Liver (tissue), 9 donors: ENCODE data around the gene MEG3. TPM values are rescaled to one million over a fixed set of nuclear protein-coding genes. Genes with fewer than 3 reads are reported as not detected.

Experiments used
- DNase-seq: peaks from one replicate; pipeline ENCODE4 v3.0.0-alpha.2; 2017; ENCODE audit warnings: low spot score
- H3K27ac ChIP-seq, 2 donors: one replicate each; pipeline ENCODE4 v1.7.0; 2013; ENCODE audit warnings: inconsistent platforms in 2 of 2, low read length in 2 of 2, control low read depth in 1 of 2, low read depth in 1 of 2, mild to moderate bottlenecking in 1 of 2
- H3K27me3 ChIP-seq, 4 donors: one replicate each; pipeline versions ENCODE4 v1.6.1 to v1.7.0; 2013; ENCODE audit warnings: low read length in 3 of 4, inconsistent platforms in 1 of 4, mild to moderate bottlenecking in 1 of 4, moderate library complexity in 1 of 4; ENCODE audit not compliant: control insufficient read depth in 4 of 4, insufficient read depth in 4 of 4
- H3K36me3 ChIP-seq, 4 donors: one replicate each; pipeline versions ENCODE4 v1.6.1 to v1.7.0; 2013; ENCODE audit warnings: low read length in 3 of 4, mild to moderate bottlenecking in 3 of 4, low read depth in 1 of 4, moderate library complexity in 1 of 4; ENCODE audit not compliant: control insufficient read depth in 4 of 4, insufficient read depth in 3 of 4
- H3K4me1 ChIP-seq, 4 donors: one replicate each; pipeline versions ENCODE4 v1.6.1 to v1.7.0; 2013; ENCODE audit warnings: low read length in 3 of 4, mild to moderate bottlenecking in 3 of 4, moderate library complexity in 1 of 4; ENCODE audit not compliant: control insufficient read depth in 4 of 4, insufficient read depth in 4 of 4
- H3K4me3 ChIP-seq, 3 donors: one replicate each; pipeline versions ENCODE4 v1.6.1 to v1.7.0; 2013; ENCODE audit warnings: low read length in 3 of 3, control low read depth in 1 of 3, low read depth in 1 of 3, mild to moderate bottlenecking in 1 of 3
- H3K9ac ChIP-seq, 2 donors: one replicate each; pipeline ENCODE4 v1.7.0; 2013; ENCODE audit warnings: low read length in 2 of 2, mild to moderate bottlenecking in 2 of 2, moderate library complexity in 2 of 2, control low read depth in 1 of 2, low read depth in 1 of 2
- H3K9me3 ChIP-seq, 4 donors: one replicate each; pipeline versions ENCODE4 v1.6.1 to v1.7.0; 2013; ENCODE audit warnings: low read length in 3 of 4; ENCODE audit not compliant: control insufficient read depth in 4 of 4
- EGR1 ChIP-seq, 2 donors: IDR thresholded peaks; 2 replicates each; pipeline ENCODE4 v1.6.1; 2016 to 2018; ENCODE audit warnings: antibody characterized with exemption in 2 of 2, low read depth in 2 of 2
- FOXA1 ChIP-seq: IDR thresholded peaks from 2 replicates; pipeline ENCODE4 v1.6.1; 2016; ENCODE audit warnings: antibody characterized with exemption
- FOXA2 ChIP-seq: IDR thresholded peaks from 2 replicates; pipeline ENCODE4 v1.6.1; 2016; ENCODE audit warnings: antibody characterized with exemption
- GABPA ChIP-seq, 2 donors: IDR thresholded peaks in 1 of 2; conservative IDR thresholded peaks in 1 of 2; 2 replicates each; pipeline ENCODE4 v1.6.1; 2016; ENCODE audit warnings: antibody characterized with exemption in 2 of 2, mild to moderate bottlenecking in 1 of 2, moderate library complexity in 1 of 2
- HNF4A ChIP-seq, 2 donors: conservative IDR thresholded peaks; 2 replicates each; pipeline ENCODE4 v1.6.1; 2016; ENCODE audit warnings: antibody characterized with exemption in 2 of 2, mild to moderate bottlenecking in 2 of 2
- HNF4G ChIP-seq: IDR thresholded peaks from 2 replicates; pipeline ENCODE4 v1.6.1; 2016; ENCODE audit warnings: antibody characterized with exemption
- JUND ChIP-seq, 2 donors: IDR thresholded peaks; 2 replicates each; pipeline ENCODE4 v1.6.1; 2016; ENCODE audit warnings: antibody characterized with exemption in 2 of 2
- NR2F2 ChIP-seq: IDR thresholded peaks from 2 replicates; pipeline ENCODE4 v1.6.1; 2016; ENCODE audit warnings: antibody characterized with exemption
- RXRA ChIP-seq, 2 donors: IDR thresholded peaks; 2 replicates each; pipeline ENCODE4 v1.6.1; 2017 to 2018; ENCODE audit warnings: antibody characterized with exemption in 2 of 2, mild to moderate bottlenecking in 1 of 2
- SP1 ChIP-seq: IDR thresholded peaks from 2 replicates; pipeline ENCODE4 v1.6.1; 2018; ENCODE audit warnings: antibody characterized with exemption, mild to moderate bottlenecking
- TAF1 ChIP-seq: conservative IDR thresholded peaks from 2 replicates; pipeline ENCODE4 v1.6.1; 2016; ENCODE audit warnings: antibody characterized with exemption, mild to moderate bottlenecking
- YY1 ChIP-seq: IDR thresholded peaks from 2 replicates; pipeline ENCODE4 v1.6.1; 2016; ENCODE audit warnings: antibody characterized with exemption, mild to moderate bottlenecking
- WGBS: extraction: QIAGEN DNeasy Blood & Tissue Kit; methylation state at CpG from one replicate; pipeline ENCODE4 v1.1.7; 2013; 5-methylcytosine and 5-hydroxymethylcytosine counted together
- polyA plus RNA-seq, 2 donors: library from polyadenylated mRNA; stranded (reverse) in 1 of 2; unstranded in 1 of 2; fragments of 200-250 nt in 1 of 2; fragments of >200 nt in 1 of 2; fragmentation: Nextera tagmentation in 1 of 2; extraction: Ambion mirVana in 1 of 2; gene quantifications; one replicate each; pipeline versions ENCODE4 v1.2.1 to v1.2.3, GENCODE V29; 2013 to 2015
- total RNA-seq, 2 donors: library from RNA; depleted of rRNA; stranded (reverse); fragments of >200 nt; gene quantifications; one replicate each; pipeline ENCODE4 v1.2.3, GENCODE V29; 2014
- TF ChIP-seq, protein P1 (sequence below): IDR thresholded peaks from 2 replicates; pipeline ENCODE4 v1.6.1; 2016; ENCODE audit warnings: antibody characterized with exemption
- TF ChIP-seq, protein P2 (sequence below): IDR thresholded peaks from 2 replicates; pipeline ENCODE4 v1.6.1; 2016; ENCODE audit warnings: antibody characterized with exemption
- TF ChIP-seq, protein P3 (sequence below): IDR thresholded peaks from 2 replicates; pipeline ENCODE4 v1.6.1; 2016; ENCODE audit warnings: antibody characterized with exemption
- TF ChIP-seq, protein P4 (sequence below): IDR thresholded peaks from 2 replicates; pipeline ENCODE4 v1.6.1; 2016; ENCODE audit warnings: antibody characterized with exemption, mild to moderate bottlenecking
- TF ChIP-seq, protein P5 (sequence below): fragments of 150-350 bp; IDR thresholded peaks from 2 replicates; pipeline ENCODE4 v1.5.1; 2017; ENCODE audit warnings: improper control_type of control experiment, low read depth, low read length; ENCODE audit not compliant: missing input control
- donor health status: healthy.
- donor health status: healthy.
- donor health status: healthy.
- donor health status: healthy.
- donor health status: healthy.

Gene MEG3
- total and polyA plus RNA-seq, 4 donors: 12.3 to 485 (median 23.1) TPM

DNA sequence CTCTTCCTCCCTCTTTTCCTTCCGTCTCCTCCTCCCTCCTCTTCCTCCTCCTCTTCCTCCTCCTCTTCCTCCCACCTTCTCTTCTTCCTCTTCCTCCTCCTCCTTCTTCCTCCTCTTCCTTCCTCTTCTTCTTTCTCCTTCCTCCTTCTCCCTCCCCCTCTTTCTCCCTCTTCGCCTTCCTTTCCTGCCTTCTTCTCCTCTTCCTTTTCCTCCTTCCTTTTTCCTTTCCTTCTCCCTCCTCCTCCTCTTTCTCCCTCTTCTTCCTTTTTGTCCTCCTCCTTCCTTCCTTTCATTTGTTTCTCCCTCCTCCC is 36.0 kb downstream of the MEG3 start:
- no peaks in the 10 kb centered on the region for H3K27me3 ChIP-seq
- H3K9me3 ChIP-seq: no peaks in the 10 kb centered on the region
- no peaks in the 10 kb centered on the region for H3K4me1 ChIP-seq
- no peak overlapping the region for H3K4me3 ChIP-seq
- no peak overlapping the region for H3K27ac ChIP-seq
- TF ChIP-seq TAF1: no peak
- TF ChIP-seq, protein P1, sequence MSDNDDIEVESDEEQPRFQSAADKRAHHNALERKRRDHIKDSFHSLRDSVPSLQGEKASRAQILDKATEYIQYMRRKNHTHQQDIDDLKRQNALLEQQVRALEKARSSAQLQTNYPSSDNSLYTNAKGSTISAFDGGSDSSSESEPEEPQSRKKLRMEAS: no peak
- TF ChIP-seq GABPA (IDR thresholded peaks at IDR 0.05 in 1 of 2, conservative IDR thresholded peaks at IDR 0.05 in 1 of 2): no peak
- no peak for TF ChIP-seq YY1
- no peak for TF ChIP-seq FOXA1
- H3K36me3 ChIP-seq: no peaks in the 10 kb centered on the region
- DNase-seq: no peak
- H3K9ac ChIP-seq: no peak overlapping the region
- WGBS: 84% methylated on average over 2 of the region's 2 CpGs

DNA sequence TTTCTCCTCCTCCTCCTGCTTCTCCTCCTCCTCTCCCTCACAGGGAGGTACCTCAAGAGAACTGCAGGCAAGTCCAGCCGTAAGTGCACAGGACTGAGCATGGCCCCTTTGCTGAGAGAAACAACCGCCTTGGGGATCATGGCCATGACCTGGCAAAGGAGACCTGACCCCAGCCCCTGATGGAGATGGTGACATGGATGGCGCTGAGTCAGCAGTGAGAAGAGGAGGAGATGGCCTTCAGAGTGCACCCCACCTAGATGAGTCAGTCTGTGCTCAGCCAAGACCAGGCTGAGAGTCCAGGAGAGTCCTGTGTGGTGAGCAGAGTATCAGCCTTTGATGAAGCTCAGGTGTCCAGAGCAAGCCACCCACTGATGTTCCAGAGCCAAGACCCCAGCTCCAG is 36.4 kb downstream of the MEG3 start:
- 60% methylated on average over 3 of the region's 3 CpGs for WGBS
- TF ChIP-seq, protein P2, sequence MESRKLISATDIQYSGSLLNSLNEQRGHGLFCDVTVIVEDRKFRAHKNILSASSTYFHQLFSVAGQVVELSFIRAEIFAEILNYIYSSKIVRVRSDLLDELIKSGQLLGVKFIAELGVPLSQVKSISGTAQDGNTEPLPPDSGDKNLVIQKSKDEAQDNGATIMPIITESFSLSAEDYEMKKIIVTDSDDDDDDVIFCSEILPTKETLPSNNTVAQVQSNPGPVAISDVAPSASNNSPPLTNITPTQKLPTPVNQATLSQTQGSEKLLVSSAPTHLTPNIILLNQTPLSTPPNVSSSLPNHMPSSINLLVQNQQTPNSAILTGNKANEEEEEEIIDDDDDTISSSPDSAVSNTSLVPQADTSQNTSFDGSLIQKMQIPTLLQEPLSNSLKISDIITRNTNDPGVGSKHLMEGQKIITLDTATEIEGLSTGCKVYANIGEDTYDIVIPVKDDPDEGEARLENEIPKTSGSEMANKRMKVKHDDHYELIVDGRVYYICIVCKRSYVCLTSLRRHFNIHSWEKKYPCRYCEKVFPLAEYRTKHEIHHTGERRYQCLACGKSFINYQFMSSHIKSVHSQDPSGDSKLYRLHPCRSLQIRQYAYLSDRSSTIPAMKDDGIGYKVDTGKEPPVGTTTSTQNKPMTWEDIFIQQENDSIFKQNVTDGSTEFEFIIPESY: no peak
- TF ChIP-seq FOXA2 (no peak), EGR1 (IDR thresholded peaks at IDR 0.05; ENCODE audit: low read depth in 2 of 2) (no peak), JUND (IDR thresholded peaks at IDR 0.05) (no peak), SP1 (no peak), NR2F2 (no peak), RXRA (IDR thresholded peaks at IDR 0.05) (no peak), FOXA1 (no peak)
- TF ChIP-seq, protein P3, sequence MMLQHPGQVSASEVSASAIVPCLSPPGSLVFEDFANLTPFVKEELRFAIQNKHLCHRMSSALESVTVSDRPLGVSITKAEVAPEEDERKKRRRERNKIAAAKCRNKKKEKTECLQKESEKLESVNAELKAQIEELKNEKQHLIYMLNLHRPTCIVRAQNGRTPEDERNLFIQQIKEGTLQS: no peak
- H3K4me1 ChIP-seq: no peaks in the 10 kb centered on the region

DNA sequence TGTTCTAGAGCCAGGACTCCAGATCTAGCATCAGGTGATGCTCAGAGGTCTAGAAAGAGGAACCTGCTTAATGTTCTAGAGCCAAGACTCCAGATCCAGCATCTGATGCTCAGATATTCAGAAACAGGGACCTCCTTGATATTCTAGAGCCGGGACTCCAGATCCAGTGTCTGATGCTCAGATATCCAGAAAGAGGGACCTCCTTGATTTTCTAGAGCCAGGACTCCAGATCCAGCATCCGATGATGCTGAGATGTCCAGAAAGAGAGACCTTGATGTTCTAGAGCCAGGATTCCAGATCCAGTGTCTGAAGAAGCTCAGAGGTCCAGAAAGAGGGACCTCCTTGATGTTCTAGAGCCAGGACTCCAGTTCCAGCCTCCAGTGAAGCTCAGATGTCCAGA is 36.9 kb downstream of the MEG3 start:
- H3K36me3 ChIP-seq: no peaks in the 10 kb centered on the region
- DNase-seq: no peak
- H3K4me1 ChIP-seq: no peaks in the 10 kb centered on the region
- H3K27ac ChIP-seq: no peak overlapping the region
- H3K9me3 ChIP-seq: no peaks in the 10 kb centered on the region
- WGBS: 93% methylated on average over 2 of the region's 2 CpGs
- H3K27me3 ChIP-seq: no peaks in the 10 kb centered on the region
- no peak overlapping the region for H3K9ac ChIP-seq
- no peak overlapping the region for H3K4me3 ChIP-seq
- TF ChIP-seq HNF4G (no peak), EGR1 (IDR thresholded peaks at IDR 0.05; ENCODE audit: low read depth in 2 of 2) (no peak), YY1 (no peak), GABPA (IDR thresholded peaks at IDR 0.05 in 1 of 2, conservative IDR thresholded peaks at IDR 0.05 in 1 of 2) (no peak), FOXA2 (no peak), HNF4A (conservative IDR thresholded peaks at IDR 0.05) (no peak), FOXA1 (no peak), NR2F2 (no peak), SP1 (no peak), TAF1 (no peak), RXRA (IDR thresholded peaks at IDR 0.05) (no peak), JUND (IDR thresholded peaks at IDR 0.05) (no peak)
- TF ChIP-seq, protein P1: no peak
- TF ChIP-seq, protein P4, sequence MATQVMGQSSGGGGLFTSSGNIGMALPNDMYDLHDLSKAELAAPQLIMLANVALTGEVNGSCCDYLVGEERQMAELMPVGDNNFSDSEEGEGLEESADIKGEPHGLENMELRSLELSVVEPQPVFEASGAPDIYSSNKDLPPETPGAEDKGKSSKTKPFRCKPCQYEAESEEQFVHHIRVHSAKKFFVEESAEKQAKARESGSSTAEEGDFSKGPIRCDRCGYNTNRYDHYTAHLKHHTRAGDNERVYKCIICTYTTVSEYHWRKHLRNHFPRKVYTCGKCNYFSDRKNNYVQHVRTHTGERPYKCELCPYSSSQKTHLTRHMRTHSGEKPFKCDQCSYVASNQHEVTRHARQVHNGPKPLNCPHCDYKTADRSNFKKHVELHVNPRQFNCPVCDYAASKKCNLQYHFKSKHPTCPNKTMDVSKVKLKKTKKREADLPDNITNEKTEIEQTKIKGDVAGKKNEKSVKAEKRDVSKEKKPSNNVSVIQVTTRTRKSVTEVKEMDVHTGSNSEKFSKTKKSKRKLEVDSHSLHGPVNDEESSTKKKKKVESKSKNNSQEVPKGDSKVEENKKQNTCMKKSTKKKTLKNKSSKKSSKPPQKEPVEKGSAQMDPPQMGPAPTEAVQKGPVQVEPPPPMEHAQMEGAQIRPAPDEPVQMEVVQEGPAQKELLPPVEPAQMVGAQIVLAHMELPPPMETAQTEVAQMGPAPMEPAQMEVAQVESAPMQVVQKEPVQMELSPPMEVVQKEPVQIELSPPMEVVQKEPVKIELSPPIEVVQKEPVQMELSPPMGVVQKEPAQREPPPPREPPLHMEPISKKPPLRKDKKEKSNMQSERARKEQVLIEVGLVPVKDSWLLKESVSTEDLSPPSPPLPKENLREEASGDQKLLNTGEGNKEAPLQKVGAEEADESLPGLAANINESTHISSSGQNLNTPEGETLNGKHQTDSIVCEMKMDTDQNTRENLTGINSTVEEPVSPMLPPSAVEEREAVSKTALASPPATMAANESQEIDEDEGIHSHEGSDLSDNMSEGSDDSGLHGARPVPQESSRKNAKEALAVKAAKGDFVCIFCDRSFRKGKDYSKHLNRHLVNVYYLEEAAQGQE: no peak
- TF ChIP-seq, protein P5, sequence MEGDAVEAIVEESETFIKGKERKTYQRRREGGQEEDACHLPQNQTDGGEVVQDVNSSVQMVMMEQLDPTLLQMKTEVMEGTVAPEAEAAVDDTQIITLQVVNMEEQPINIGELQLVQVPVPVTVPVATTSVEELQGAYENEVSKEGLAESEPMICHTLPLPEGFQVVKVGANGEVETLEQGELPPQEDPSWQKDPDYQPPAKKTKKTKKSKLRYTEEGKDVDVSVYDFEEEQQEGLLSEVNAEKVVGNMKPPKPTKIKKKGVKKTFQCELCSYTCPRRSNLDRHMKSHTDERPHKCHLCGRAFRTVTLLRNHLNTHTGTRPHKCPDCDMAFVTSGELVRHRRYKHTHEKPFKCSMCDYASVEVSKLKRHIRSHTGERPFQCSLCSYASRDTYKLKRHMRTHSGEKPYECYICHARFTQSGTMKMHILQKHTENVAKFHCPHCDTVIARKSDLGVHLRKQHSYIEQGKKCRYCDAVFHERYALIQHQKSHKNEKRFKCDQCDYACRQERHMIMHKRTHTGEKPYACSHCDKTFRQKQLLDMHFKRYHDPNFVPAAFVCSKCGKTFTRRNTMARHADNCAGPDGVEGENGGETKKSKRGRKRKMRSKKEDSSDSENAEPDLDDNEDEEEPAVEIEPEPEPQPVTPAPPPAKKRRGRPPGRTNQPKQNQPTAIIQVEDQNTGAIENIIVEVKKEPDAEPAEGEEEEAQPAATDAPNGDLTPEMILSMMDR: no peak
- TF ChIP-seq, protein P3: no peak
- TF ChIP-seq, protein P2: no peak

More for the DNA sequence above, 36.4 kb downstream of the MEG3 start:
- H3K9ac ChIP-seq: no peak overlapping the region
- H3K4me3 ChIP-seq: no peak overlapping the region
- no peak for DNase-seq
- no peak overlapping the region for H3K27ac ChIP-seq
- H3K27me3 ChIP-seq: no peaks in the 10 kb centered on the region
- H3K9me3 ChIP-seq: no peaks in the 10 kb centered on the region
- H3K36me3 ChIP-seq: no peaks in the 10 kb centered on the region
